Measurements from ENCODE around the gene HIVEP2. TPM values are rescaled to one million over a fixed set of nuclear protein-coding genes. Genes with fewer than 3 reads are reported as not detected.

HIVEP2 gene
- polyA plus RNA-seq, 2 of the 4 experiments (the other 2 are of a cell fraction), result 2.2 to 2.6 TPM

GRCh38 chr6:142819603-142820337 is 125.2 kb downstream of the HIVEP2 start:
- Histone ChIP-seq H3K9me3 (no peaks in the 10 kb centered on the region), H3K27ac (peak overlapping the region in 1 of 2 experiments; percentile 53; a peak in 2 of 6 replicates), H3K4me2 (peak overlapping the region; percentile 58), H3K4me1 (peaks cover 22% of the 10 kb centered on the region), H3K4me3 (no peak overlapping the region)
- TF ChIP-seq POLR2AphosphoS2 (conservative IDR thresholded peaks at IDR 0.05; ENCODE audit: low read length) (no peak), REST (IDR thresholded peaks at IDR 0.05) (no peak), FOSB (CRISPR knock-in tag; IDR thresholded peaks at IDR 0.05) (no peak), ELK1 (IDR thresholded peaks at IDR 0.05; ENCODE audit: low read depth, low read length) (no peak), RAD21 (conservative IDR thresholded peaks at IDR 0.05 in 1 of 2, IDR thresholded peaks at IDR 0.05 in 1 of 2) (no peak), MYC (IDR thresholded peaks at IDR 0.05; ENCODE audit: borderline replicate concordance, low read length) (no peak), ZNF302 (CRISPR knock-in tag; IDR thresholded peaks at IDR 0.05) (no peak), HEYL (CRISPR knock-in tag; IDR thresholded peaks at IDR 0.05) (no peak), KDM5A (IDR thresholded peaks at IDR 0.05) (no peak), ZFP36 (IDR thresholded peaks at IDR 0.05; ENCODE audit: borderline replicate concordance, partially characterized antibody) (no peak), TP53 (CRISPR knock-in tag; IDR thresholded peaks at IDR 0.05) (no peak), HDAC2 (IDR thresholded peaks at IDR 0.05) (no peak), CBX2 (IDR thresholded peaks at IDR 0.05; ENCODE audit: borderline replicate concordance, low read depth) (no peak), PHF8 (IDR thresholded peaks at IDR 0.05; ENCODE audit: borderline replicate concordance, low read depth) (no peak)
- FAIRE-seq (no peak), DNase-seq (ENCODE audit: low read depth in 1 of 2, low spot score in 1 of 2) (no peak), ATAC-seq (no peak)
- CTCF ChIA-PET, result interaction anchor here (1.8 kb wide), 1 partner anchor 12 kb away, joined by 4 read pairs; no protein-coding TSS in a partner anchor
- POLR2A ChIA-PET, result no interaction called here
- WGBS (ENCODE audit: missing lambda C conversion rate), result 76% methylated on average over 8 of the region's 8 CpGs

GRCh38 chr6:142816486-142816885 is 128.5 kb downstream of the HIVEP2 start:
- 93% methylated on average over 4 of the region's 4 CpGs for WGBS (ENCODE audit: missing lambda C conversion rate)
- FAIRE-seq (no peak), DNase-seq (ENCODE audit: low read depth in 1 of 2, low spot score in 1 of 2) (no peak), ATAC-seq (no peak)
- CTCF ChIA-PET, result interaction anchor here (1.5 kb wide), 1 partner anchor 12 kb away, joined by 3 read pairs; no protein-coding TSS in a partner anchor
- no peak overlapping the region for H3K4me2 ChIP-seq
- H3K4me3 ChIP-seq, result no peak overlapping the region
- no peaks in the 10 kb centered on the region for H3K9me3 ChIP-seq
- no peak overlapping the region for H3K27ac ChIP-seq
- H3K4me1 ChIP-seq, result peaks cover 19% of the 10 kb centered on the region
- TF ChIP-seq SREBF2 (IDR thresholded peaks at IDR 0.05) (no peak), CBX8 (IDR thresholded peaks at IDR 0.05) (no peak), CHD2 (IDR thresholded peaks at IDR 0.05; ENCODE audit: low read length, partially characterized antibody) (no peak)
- POLR2A ChIA-PET, result no interaction called here

- Histone ChIP-seq H3K4me3 (no peak overlapping the region), H3K9me3 (no peaks in the 10 kb centered on the region), H3K27ac (no peak overlapping the region), H3K4me2 (no peak overlapping the region), H3K4me1 (peaks cover 19% of the 10 kb centered on the region)
- CTCF ChIA-PET, result interaction anchor here (1.5 kb wide), 1 partner anchor 12 kb away, joined by 3 read pairs; no protein-coding TSS in a partner anchor
- ATAC-seq (no peak), FAIRE-seq (no peak), DNase-seq (ENCODE audit: low read depth in 1 of 2, low spot score in 1 of 2) (no peak)
- POLR2A ChIA-PET, result no interaction called here
- 62% methylated on average over 2 of the region's 2 CpGs for whole genome bisulfite sequencing (ENCODE audit: missing lambda C conversion rate)
- TF ChIP-seq HOXB13 (CRISPR knock-in tag; IDR thresholded peaks at IDR 0.05; ENCODE audit: low read depth) (no peak), ZSCAN20 (CRISPR knock-in tag; IDR thresholded peaks at IDR 0.05) (no peak), PBX3 (IDR thresholded peaks at IDR 0.05) (no peak), CEBPB (IDR thresholded peaks at IDR 0.05) (no peak), GATA3 (IDR thresholded peaks at IDR 0.05; ENCODE audit: borderline replicate concordance) (no peak), CBX8 (IDR thresholded peaks at IDR 0.05) (no peak), USF2 (IDR thresholded peaks at IDR 0.05) (no peak), ATOH8 (CRISPR knock-in tag; IDR thresholded peaks at IDR 0.05; ENCODE audit: low read depth) (no peak), MAFK (IDR thresholded peaks at IDR 0.05; ENCODE audit: partially characterized antibody) (no peak), ZNF302 (CRISPR knock-in tag; IDR thresholded peaks at IDR 0.05) (no peak)
Observed at GRCh38 chr6:142816031-142816430, 128.9 kb downstream of the HIVEP2 start.
